ENCODE measurements around the gene DLGAP1.

The DLGAP1 gene

DNA sequence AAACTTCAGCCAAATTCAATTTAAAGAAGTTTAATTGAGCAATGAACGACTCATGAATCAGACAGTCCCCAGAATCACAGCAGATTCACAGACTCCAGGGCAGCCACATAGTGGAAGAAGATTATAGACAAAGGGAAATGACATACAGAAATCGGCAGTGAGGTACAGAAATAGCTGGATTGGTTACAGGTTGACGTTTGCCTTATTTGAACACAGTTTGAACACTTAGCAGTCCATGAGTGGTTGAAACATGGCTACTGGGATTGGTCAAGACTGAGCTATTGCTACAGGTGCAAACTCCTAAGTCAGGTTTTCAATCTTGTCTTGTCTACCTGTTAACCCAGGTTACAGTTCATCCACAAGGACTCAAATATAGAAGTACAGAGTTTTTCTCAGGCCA lies 169.6 kb downstream of the DLGAP1 start:
- no peak for DNase-seq

DNA sequence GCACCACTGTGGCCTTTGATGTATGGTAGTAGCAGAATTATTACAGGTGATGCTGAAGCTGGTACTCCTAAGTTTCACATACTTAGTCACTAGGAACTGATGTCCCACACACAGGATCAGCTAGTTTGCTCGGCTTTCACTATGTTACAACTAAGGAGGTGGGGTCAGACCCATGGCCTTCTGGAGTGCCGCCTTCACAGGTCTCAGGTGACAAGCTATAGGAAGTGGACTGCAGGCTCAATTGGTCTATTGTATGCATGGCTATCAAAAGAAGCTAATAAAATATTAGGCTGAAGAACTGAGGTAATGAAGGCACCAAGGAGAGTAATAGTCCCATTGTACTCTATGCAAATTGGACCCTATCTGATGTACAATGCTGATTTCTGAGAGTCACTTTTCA lies 170.6 kb downstream of the DLGAP1 start:
- DNase-seq = no peak

DNA sequence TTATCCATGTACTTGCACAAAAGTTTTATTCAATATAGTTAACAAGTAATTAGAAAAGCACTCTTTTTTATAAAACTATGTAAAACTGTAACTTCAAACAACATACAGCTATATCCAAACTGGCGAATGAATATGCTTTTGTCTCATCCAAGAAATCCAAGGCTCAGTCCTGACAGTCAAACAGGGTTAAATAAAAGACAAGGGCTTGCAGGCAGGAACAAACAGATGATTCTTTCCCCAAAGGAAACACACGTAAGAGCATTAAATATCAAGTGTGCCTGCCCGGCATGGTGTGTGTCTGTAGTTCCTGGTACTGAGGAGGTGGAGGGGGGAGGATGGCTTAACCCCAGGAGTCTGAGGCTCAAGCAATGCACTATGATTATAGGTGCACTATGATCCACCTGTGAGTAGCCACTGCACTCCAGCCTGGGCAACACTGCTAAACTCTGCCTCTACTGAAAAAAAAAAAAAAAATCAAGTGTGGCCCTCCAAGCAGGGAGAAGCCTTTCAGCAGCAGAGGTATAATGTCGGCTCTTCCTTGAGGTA lies 171.3 kb downstream of the DLGAP1 start:
- no peak for DNase-seq

DNA sequence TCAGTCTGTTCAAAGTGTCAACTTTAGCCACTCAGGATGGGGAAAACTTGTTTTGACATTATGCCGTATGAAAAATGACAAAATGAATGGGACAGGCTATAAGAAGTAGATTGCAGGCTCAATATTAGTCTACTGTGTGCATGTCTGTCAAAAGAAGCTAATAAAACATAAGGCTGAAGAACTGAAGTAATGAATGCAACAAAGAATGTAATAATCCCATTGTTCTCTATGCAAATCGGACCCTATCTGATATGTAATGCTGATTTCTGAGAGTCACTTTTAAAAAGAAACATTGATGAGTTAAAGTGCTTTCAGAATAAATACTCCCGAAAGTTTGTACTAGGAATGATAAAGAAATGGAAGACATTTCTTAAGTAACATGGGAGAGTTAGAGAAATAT lies 172.2 kb downstream of the DLGAP1 start:
- no peak for DNase-seq

DNA sequence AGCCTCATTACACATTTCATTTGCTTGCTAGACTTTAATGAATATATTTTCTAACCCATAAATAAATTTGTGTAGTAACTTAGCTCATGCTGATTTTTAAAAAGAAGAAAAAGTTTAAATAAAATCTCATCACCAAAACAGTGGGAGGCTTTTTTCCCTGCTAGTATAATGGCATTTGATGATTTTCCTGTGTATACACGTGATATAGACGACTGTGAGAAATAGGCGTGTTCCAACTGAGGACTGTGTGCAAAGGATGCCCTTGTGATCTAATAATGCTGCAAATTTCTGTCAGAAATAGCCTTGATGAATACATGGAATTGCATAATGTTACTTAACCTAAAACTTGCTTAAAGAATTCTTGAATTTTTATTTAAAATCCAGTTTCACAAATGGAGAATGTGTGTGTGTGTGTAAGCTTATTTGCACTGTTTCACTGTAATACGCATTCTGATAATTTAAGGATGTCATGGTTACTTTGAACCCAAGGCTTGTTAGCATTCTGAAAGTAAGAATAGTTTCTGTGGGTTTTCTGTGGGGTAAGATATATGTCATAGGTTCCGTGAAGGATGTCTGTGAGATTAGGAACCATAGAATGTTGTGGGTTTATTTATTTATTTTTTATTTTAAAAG lies 178.0 kb downstream of the DLGAP1 start:
- DNase-seq = no peak

DNA sequence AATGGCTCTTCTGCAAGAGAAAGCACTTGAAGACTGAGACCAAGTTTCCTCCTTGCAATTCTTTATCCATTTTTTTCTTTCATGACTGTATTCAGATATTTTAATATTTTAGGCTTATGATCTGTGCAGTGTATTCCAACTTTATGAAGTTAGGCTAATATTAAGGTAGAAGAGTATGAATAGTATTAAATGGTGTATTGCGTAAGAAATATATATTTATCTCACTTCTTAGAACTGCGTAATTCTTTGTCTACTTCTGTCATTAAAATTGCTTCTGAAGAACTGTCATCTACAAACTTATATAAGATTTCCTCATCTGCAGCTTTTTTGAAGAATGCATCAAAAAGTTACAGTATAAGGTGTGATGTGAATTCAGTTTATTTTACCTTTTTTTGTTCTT lies 183.2 kb downstream of the DLGAP1 start:
- no peak for DNase-seq

DNA sequence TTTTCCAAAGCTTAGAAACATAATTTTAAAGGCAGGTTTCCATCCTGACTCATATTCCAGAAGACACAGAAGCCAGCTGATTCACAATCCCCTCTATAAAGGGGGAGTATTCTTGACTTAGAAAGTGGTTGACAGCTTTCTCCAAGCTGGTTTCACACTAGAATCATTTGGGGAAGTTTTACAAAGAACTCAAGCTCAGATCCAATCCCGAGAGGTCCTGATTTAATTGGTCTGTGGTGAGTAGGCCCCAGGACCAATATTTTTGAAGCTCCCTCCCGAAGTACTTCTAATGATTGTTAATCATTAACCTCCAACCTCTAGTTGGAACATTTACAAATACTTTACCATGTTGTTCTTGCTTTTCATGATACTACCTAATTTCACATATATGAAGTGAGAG lies 184.1 kb downstream of the DLGAP1 start:
- no peak for DNase-seq

DNA sequence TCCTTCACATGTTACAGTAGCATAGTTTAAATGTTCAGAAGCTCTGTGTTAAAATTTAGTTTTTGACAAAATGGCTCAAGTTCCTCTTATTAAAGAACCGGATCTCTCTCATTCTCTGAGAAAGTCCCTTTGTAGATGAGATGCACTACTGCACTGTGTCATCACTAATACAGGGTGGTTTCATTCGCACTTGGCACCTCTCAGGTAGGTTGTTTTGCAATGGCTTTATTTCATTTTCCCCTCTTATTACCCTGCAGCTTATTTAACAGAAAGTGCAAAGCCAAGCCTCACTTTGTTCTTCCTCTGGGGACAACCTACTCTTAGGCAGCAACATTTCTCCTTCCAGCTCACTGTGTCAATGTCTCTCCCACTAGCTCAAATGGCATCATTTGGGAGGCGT lies 185.1 kb downstream of the DLGAP1 start:
- no peak for DNase-seq

DNA sequence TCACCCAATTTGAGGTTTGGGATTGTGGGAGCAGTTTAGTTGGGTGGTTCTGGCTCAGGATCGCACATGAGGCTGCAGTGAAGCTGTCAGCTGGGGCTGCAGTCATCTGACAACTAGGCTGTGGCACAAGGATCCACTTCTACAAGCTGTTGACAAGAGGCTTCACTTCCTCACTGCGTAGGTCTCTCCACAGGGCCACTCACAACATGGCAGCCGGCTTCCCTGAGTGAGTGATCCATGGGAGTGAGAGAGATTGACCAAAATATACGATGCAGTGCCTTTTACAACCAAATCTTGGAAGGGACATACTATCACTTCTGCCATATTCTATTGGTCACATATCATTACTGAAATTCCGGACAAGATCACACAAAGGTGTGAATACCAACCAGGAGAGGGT lies 187.5 kb downstream of the DLGAP1 start:
- DNase-seq = no peak

DNA sequence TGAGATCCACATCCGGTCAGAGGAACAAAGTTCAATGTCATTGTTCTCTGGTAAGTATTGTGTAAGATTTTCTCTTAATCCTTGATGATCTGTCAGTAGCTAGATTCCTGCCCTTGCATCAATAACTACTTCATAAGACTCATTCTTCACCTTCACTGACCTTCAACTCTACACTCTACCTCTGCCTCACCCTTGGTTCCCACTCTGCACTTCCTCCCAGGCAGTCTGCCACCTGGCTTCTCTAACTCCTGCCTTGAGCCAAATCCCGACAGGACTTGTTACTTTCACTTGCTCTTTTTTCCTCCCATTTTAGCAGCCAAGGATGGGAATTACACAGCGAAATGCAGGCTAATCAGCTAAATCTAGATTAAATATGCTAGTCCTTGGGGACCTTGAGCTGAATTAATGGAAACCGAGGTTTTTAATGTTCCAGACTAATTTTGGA lies 190.7 kb downstream of the DLGAP1 start:
- no peak for DNase-seq

DNA sequence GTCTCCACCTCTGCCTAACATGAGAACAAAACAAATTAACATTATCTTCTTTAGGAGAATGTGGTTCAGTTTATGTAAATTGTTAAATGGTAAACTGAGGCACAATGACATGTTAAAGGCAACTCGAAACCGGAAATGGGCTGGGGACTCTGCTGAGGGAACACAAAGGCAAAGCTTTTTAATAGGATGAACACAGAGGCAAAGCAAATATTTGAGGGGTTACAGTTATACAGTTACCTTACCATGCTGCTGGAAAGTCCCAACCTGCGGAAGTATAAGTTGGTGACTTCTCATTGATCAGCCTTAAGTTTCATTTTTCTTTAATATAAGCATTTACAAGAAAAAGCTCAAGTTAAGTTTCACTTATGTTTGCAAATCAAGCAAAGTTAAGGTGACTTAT lies 195.0 kb downstream of the DLGAP1 start:
- DNase-seq = no peak

DNA sequence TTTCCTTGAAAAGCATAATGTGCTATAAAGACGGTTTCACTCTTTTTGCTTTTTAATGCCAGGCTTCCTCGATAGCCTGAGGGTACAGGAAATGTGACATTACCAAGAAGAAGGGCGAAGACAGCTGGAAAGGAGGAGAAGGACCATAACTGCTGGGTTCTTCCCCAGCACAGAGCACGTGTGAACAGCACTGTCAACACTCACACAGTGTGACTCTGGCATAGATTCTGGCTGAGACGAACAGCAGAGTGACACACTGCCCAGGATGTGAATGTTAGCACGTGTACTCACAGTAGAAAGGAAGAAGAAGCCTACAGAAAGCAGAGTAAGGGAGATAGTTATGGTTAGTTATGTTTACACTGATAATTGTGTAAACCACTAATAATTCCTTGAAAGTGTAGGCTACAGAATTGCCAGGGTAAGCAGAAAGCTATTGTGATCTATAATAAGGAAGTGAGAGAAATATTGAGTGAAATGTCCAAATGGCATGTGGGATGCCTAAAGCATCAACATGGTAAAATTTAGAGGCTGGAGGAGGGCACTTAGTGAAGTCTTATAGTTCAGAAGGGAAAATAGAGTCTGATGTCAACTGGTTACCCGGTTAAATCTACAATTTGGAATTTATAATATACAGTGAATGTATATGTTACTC lies 198.2 kb downstream of the DLGAP1 start:
- no peak for DNase-seq

DNA sequence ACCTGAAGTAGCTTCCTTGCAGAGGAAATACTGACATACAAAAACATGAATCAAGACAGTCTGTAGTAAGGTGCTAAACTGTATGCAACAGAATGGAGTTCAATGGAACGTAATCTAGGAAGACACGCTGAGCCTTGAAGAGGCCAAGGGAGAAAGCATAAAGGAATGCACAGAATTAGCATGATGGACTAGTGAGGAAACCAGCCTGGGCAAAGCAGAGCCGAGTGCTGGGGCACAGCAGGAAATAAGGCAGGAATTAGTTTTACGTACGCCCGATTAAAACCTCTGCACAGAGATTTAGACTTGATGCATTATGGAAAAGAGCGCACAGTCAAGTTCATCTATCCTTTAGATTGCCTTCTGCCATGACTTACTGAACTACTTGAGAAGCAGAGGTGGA lies 200.3 kb downstream of the DLGAP1 start:
- DNase-seq = no peak

DNA sequence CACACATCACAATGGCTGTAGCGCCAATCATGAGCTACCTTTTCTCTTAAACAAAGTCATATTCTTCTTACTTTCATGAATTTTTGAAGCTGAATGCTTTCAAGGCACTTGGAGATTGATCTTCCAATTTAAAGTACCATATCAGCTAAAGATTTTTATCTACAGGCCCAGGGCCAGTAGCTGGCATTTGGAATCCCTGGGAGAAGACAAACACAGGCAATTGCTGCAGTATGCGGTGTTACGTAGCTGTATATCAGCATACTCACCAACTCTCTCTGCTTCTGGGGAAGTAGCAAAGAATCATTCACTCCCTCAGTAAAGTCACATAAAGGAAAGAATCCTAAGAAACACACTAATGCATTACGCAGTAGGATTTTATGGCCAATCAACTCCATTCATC lies 202.3 kb downstream of the DLGAP1 start:
- DNase-seq = no peak

DNA sequence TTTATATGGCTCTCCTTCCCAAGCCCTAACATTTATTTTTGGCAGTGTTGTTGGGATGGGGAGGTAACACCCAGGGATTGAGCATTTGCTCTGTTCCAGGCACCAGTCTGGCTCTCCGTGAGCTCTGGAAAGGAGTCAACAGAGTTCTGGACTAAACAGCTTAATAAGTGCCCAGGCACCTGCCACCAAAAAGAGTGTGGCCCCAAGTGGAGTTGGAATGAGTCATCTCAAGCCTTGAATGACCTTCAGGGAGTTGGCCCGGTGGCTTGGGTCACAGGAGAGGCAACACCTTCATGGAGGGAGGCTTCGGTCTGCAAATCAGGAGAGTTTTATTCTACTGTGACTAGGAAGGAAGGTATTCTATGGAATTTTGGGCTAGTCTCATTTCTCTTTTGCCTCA lies 203.2 kb downstream of the DLGAP1 start:
- no peak for DNase-seq

DNA sequence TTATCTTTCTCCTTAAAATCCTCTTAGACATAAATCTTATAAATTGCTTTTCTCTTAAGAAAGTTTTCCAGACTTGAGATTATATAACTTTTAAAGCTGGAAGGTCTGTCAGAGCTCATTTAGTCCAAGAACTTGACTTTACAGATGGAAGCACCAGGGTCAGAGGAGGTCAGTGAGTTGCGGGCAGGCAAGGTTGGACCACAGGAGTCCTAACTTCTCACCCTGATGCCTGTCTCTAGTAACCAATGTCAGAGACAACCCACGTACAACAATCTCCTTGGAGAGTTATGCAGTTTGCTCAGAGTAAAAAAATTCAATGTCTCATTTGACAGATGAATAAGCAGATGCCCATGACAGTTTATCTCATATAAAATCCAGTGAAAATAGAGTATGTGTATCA lies 203.9 kb downstream of the DLGAP1 start:
- no peak for DNase-seq

DNA sequence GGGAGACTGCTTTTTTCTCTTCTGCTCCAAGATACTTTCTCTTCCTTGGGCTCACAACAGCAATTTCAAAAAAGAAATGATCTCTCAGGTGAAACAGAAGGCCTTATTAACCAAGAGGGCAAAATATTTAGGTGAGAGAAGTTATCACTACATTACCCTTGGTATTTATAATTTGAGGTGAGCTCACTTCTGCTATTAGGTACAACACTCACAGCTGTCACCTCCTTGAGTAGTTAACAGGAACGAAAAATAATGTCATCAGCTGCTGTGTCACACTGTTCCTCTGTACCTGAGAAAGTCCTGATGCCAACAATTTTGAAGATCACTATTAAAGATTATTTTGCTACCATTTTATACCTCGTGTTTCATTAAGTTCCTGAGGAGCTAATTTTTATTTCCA lies 205.0 kb downstream of the DLGAP1 start:
- DNase-seq = no peak

DNA sequence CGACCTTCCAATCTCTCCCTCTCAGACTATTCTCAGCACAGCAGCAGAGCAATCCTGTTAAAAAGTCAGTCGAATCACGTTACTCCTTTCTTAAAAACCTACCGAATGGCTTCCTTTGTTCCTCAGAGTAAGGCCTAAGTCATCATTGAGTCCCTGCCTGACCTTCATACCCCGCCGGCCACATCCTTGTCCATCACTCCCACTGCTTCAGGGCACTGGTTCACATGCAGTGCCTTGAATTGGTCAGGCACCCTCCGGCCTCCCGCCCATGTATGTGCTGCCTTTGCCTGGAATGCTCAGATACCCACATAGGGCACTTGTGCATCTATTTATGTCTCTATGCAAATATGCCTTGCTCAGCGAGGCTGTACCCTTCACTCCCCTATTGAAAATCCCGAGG lies 206.4 kb downstream of the DLGAP1 start:
- no peak for DNase-seq

DNA sequence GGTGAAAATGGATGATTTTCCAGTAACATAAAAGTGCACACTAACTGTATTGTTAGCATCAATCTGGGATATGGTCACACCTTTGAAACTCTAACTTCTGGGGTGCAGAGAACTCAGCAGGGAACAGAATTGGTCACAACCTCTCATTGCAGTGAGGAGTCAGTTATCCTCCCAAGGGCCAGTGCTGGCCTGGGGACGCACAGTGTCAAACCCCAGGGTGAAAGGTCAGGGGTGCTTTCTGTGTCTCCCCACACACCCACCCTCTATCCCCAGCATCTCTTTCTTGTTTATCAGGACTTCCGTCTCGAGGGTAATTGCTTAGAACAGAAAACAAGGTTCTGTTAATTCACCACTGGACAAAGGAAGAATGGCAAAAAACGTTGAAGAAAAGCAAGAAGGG lies 208.7 kb downstream of the DLGAP1 start:
- DNase-seq = no peak

DNA sequence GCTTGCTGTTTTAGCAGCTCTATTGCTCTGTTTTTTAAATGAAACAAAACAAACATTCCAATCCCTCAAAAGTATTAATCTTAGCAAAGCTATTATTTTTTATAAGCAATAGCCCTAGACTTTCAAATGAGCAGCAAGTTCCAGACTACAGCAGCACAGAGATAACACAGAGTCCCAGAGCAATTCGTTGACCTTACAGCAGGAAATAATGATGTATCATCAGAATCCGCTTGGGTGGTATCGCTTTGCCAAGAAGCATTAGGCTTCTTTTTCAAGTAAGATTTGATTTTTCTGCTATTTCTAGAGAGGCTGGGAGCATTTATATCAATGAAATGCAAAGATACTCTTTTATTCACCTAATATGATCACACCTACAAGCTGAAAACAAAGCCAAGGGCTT lies 209.7 kb downstream of the DLGAP1 start:
- no peak for DNase-seq

DNA sequence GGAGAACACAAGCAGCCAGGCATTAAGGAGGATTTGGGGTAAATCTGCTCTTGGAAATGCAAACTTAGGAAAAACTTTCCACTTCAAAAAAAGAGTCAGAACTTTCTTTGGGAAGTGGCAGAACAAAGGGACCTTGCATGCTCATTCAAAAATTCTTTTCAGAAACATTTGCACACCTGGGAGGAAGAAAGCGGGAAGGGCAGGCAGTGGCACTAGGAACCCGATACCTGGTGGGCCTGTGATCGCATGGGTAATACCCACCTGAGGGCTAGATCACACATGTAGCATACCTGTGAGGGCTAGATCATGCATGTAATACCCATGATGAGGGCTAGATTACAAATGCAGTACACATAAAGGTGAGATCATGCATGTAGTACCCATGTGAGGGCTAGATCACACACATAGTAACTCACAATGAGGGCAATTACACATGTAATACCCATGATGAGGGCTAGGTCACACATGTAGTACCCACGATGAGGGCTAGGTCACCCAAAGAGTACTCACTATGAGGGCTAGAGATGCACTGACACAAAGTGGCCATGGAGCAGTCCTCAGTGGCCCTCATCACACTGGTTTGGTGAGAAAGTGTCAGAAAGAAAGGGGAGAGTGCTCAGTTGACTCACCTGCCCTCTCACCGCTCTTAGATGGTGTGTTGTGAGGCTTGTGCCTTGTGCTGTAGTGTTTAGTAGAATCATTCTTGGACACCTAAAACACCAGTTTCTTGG lies 212.5 kb downstream of the DLGAP1 start:
- no peak for DNase-seq

DNA sequence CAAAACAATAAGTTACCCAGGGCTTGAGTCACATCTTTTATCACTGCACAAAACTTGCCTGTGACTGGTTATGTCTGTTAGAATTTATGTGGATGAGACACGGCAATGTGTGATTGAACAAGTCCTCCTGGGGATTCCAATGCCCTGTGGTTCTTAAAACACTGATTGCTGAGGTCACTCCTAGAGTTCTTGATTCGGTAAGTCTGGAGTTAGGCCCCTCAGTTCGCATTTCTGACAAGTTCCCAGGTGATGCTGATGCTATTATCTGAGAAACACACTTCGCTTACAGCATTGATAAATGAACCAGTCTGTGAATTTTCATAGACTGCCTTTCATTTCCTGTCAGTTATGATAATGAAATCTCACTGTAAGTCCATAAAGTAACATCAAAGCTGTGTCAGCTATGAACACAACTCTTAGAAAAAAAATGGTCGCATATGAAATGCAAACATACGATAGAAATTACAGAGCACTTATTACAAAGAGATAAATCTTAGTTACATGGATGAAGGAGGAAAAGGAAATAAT lies 214.0 kb downstream of the DLGAP1 start:
- DNase-seq = no peak

DNA sequence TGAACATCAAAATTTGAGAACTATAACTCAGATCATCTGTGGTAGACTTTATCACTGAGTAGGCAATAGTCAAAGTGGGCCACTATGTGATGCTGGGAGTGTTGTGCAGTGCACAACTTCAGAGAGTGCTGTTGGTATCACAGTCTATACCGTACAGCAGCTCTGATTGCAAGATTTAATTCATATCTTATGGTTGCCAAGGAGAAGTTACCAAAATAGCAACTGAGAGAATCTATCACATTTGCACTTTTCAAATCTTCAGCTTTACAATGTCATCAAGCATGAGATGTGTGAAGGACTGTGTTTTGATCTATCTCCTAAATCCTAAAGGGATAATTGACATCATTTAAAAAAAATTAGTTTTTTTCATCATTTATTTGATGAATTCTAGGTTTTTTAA lies 216.1 kb downstream of the DLGAP1 start:
- no peak for DNase-seq

DNA sequence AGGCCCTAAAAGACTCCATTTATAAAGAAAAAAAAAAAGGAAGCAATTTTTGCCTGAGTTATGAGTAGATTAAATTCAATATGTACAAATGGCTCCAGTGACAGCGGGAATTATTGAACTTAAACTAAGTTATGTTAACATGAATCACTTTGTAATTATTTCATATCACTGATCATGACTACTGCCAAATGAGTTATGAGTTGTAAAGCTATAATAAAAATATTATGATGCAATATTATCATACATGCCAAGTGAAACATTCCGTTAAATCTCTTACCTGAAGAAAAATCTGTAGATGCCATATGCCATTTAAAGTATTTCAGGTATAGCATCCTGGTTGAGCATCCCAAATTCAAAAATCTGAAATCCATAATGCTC lies 217.5 kb downstream of the DLGAP1 start:
- no peak for DNase-seq
